Uterus (tissue), 4 donors: ENCODE data around the gene EYA4. TPM values are rescaled to one million over a fixed set of nuclear protein-coding genes. Genes with fewer than 3 reads are reported as not detected.

Experiments used
- DNase-seq, 2 donors: peaks; one replicate each; pipeline ENCODE4 v3.0.0-alpha.2; 2019 to 2020
- H3K27ac ChIP-seq, 2 donors: fragments of 200-600 bp; sonication (generic); 1 replicate in 1 of 2; 2 replicates in 1 of 2; pipeline ENCODE4 v1.5.1; 2016 to 2018
- H3K27me3 ChIP-seq, 2 donors: fragments of 200-600 bp; sonication (generic); one replicate each; pipeline ENCODE4 v1.5.1; 2018 to 2019; ENCODE audit warnings: control low read depth in 1 of 2
- H3K36me3 ChIP-seq, 2 donors: fragments of 200-600 bp; sonication (generic); one replicate each; pipeline ENCODE4 v1.5.1; 2019; ENCODE audit warnings: control low read depth in 1 of 2
- H3K4me1 ChIP-seq, 2 donors: fragments of 200-600 bp; sonication (generic); one replicate each; pipeline ENCODE4 v1.5.1; 2018 to 2019; ENCODE audit warnings: control low read depth in 1 of 2
- H3K4me3 ChIP-seq, 2 donors: fragments of 200-600 bp; sonication (generic); 1 replicate in 1 of 2; 2 replicates in 1 of 2; pipeline ENCODE4 v1.5.1; 2018 to 2019; ENCODE audit warnings: mild to moderate bottlenecking in 1 of 2
- H3K9me3 ChIP-seq, 2 donors: fragments of 200-600 bp; sonication (generic); one replicate each; pipeline ENCODE4 v1.5.1; 2019; ENCODE audit warnings: control low read depth in 1 of 2
- POLR2A ChIP-seq, 2 donors: fragments of 450-650 bp; IDR thresholded peaks; one replicate each; pipeline ENCODE4 v1.6.1; 2016; ENCODE audit warnings: antibody characterized with exemption in 2 of 2, mild to moderate bottlenecking in 1 of 2, moderate library complexity in 1 of 2
- intact Hi-C: fragments of 100-400 bp; cut with DNase I; formaldehyde crosslinking; loops from one replicate; pipeline ENCODE4 v1.15.1; 2023; ENCODE audit warnings: low total_unique reads
- total RNA-seq, 4 donors: library from RNA; depleted of rRNA in 3 of 4; stranded (reverse); fragments of >200 nt in 3 of 4; gene quantifications; one replicate each; pipeline versions ENCODE4 v1.1.0 to v1.2.4, GENCODE V29; 2014 to 2023
- TF ChIP-seq, protein P1 (sequence below), 4 experiments: fragments of 200-600 bp in 2 of 4; fragments of 450-650 bp in 2 of 4; sonication (generic) in 2 of 4; IDR thresholded peaks; one replicate each; pipeline ENCODE4 v1.5.1; 2016 to 2019; ENCODE audit warnings: antibody characterized with exemption in 4 of 4, mild to moderate bottlenecking in 2 of 4, moderate library complexity in 1 of 4
- donor health status: DM: yes; HTN: yes; CAD: no.

Gene EYA4
- total RNA-seq, 4 donors from 2014 or later = 2.0 to 8.8 (median 8.4) TPM; not detected in 1

DNA sequence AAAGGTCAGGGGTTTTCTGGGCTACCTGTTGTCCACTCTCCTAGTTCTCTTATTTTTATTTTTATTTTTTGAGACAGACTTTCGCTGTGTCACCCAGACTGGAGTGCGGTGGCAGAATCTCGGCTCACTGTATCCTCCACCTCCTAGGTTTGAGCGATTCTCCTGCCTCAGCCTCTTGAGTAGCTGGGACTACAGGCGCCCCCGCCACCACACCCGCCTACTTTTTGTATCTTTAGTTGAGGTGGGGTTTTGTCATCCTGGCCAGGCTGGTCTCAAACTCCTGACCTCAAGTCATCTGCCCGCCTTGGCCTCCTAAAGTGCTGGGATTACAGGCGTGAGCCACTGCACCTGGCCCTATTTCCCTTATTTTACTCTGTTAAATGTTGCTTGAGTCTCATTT, 149.0 kb downstream of the EYA4 start:
- Histone ChIP-seq H3K4me3 (no peak overlapping the region), H3K9me3 (no peaks in the 10 kb centered on the region), H3K27me3 (no peaks in the 10 kb centered on the region), H3K36me3 (no peaks in the 10 kb centered on the region), H3K27ac (no peak overlapping the region), H3K4me1 (no peaks in the 10 kb centered on the region)
- DNase-seq = no peak
- intact Hi-C loops = no loop called here
- TF ChIP-seq, protein P1, sequence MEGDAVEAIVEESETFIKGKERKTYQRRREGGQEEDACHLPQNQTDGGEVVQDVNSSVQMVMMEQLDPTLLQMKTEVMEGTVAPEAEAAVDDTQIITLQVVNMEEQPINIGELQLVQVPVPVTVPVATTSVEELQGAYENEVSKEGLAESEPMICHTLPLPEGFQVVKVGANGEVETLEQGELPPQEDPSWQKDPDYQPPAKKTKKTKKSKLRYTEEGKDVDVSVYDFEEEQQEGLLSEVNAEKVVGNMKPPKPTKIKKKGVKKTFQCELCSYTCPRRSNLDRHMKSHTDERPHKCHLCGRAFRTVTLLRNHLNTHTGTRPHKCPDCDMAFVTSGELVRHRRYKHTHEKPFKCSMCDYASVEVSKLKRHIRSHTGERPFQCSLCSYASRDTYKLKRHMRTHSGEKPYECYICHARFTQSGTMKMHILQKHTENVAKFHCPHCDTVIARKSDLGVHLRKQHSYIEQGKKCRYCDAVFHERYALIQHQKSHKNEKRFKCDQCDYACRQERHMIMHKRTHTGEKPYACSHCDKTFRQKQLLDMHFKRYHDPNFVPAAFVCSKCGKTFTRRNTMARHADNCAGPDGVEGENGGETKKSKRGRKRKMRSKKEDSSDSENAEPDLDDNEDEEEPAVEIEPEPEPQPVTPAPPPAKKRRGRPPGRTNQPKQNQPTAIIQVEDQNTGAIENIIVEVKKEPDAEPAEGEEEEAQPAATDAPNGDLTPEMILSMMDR (IDR thresholded peaks at IDR 0.05) = no peak

DNA sequence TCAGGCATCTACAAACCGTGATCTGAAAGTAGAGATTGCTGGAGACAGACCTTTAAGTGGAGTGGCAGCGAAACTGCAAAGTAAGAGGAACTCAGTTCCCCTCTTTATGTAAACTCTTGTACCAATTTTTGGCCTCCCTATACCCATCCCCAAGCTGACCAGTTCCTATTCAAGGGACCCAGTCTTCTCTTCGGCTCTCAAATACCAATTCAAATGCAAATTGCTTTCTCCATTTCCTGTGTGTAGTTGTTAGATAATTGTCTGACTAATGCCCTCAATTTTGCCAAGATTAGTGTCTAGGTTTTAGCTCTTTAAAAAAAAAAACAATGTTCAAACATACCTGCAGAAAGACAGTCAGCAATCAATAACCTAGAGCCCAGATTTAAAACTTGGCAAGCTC, 150.9 kb downstream of the EYA4 start:
- TF ChIP-seq POLR2A (IDR thresholded peaks at IDR 0.05) = no peak
- TF ChIP-seq, protein P1 (IDR thresholded peaks at IDR 0.05) = no peak
- Histone ChIP-seq H3K4me3 (no peak overlapping the region), H3K27me3 (no peaks in the 10 kb centered on the region), H3K36me3 (no peaks in the 10 kb centered on the region), H3K9me3 (no peaks in the 10 kb centered on the region), H3K4me1 (no peaks in the 10 kb centered on the region), H3K27ac (no peak overlapping the region)
- intact Hi-C loops = no loop called here
- DNase-seq = no peak

DNA sequence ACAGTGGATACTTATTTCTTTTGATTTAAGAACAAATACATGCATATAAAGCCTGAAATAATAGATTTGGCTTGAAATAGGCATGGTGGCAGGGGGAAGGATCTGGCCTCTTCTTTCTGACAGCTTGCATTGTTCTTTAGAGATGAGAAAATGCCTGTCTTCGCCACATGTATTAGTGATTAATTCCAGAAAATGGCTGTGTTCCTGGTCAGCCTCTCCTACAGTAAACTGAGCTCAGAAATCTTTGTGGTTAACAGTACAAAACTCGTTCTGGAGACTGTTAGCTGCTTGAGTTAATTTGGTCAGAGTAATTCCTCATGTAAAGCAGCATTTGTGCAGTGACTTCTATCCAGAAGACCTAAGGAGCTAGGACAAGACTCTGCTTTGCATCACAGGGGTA, 151.5 kb downstream of the EYA4 start:
- Histone ChIP-seq H3K4me1 (no peaks in the 10 kb centered on the region), H3K36me3 (no peaks in the 10 kb centered on the region), H3K27me3 (no peaks in the 10 kb centered on the region), H3K27ac (no peak overlapping the region), H3K9me3 (no peaks in the 10 kb centered on the region), H3K4me3 (no peak overlapping the region)
- TF ChIP-seq, protein P1 (IDR thresholded peaks at IDR 0.05) = no peak
- no peak for TF ChIP-seq POLR2A (IDR thresholded peaks at IDR 0.05)
- no peak for DNase-seq
- intact Hi-C loops = no loop called here

DNA sequence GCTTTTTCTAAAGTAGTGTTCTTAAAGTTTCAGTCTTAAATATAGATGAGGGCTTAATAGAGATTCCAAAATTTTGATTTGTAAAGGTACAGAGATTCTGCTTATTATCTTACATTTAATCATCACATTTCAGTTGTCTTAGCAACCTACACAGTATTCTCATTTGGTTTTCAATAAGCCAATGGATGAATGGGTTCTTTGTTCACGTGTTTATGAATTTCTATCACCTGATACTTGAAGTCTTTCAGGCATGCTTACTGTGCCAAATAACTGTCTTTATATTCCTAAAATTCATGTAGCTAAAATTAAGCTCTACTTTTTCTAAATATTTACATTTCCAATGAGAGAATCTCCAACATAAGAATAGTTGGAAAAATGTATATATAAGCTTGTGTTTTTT, 152.7 kb downstream of the EYA4 start:
- Histone ChIP-seq H3K4me3 (no peak overlapping the region), H3K9me3 (no peaks in the 10 kb centered on the region), H3K4me1 (no peaks in the 10 kb centered on the region), H3K27me3 (no peaks in the 10 kb centered on the region), H3K27ac (no peak overlapping the region), H3K36me3 (no peaks in the 10 kb centered on the region)
- no peak for DNase-seq
- TF ChIP-seq, protein P1 (IDR thresholded peaks at IDR 0.05) = no peak
- no peak for TF ChIP-seq POLR2A (IDR thresholded peaks at IDR 0.05)
- intact Hi-C loops = no loop called here

DNA sequence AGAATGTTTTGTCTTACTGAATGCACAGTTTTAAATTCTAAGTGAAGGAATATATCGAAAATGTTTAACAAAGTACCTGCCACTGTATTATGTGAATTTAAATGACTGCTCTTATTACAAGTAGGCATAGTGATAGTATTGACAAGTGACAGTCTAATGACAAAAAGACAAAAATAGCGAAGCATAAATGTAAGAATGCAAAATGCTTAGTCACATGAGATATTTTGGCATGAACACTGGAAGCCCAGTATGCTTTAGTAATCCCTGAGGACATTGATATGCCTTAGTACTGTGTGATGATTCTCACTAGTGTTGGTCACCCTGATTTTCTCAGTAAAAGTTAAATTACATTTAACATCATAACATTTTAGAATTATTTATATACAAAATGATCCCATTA, 153.5 kb downstream of the EYA4 start:
- Histone ChIP-seq H3K36me3 (no peaks in the 10 kb centered on the region), H3K4me3 (no peak overlapping the region), H3K9me3 (no peaks in the 10 kb centered on the region), H3K4me1 (no peaks in the 10 kb centered on the region), H3K27ac (no peak overlapping the region), H3K27me3 (no peaks in the 10 kb centered on the region)
- intact Hi-C loops = no loop called here
- no peak for DNase-seq
- TF ChIP-seq, protein P1 (IDR thresholded peaks at IDR 0.05) = no peak
- TF ChIP-seq POLR2A (IDR thresholded peaks at IDR 0.05) = no peak
